ENCODE data around the gene PEBP1. TPM values are rescaled to one million over a fixed set of nuclear protein-coding genes. Genes with fewer than 3 reads are reported as not detected.

Gene PEBP1
- total and polyA plus RNA-seq, 2 of the 4 experiments (the other 2 are of a cell fraction): 129 to 161 TPM

- H3K36me3 ChIP-seq (ENCODE audit: control insufficient read depth, insufficient read depth, low read length): no peaks in the 10 kb centered on the region
- no peak overlapping the region for H3K18ac ChIP-seq (ENCODE audit: low read depth, low read length)
- in situ Hi-C loops (cut with MboI; ENCODE audit: low sequenced_read_pairs): no loop called here
- no peak overlapping the region for H3K9ac ChIP-seq (ENCODE audit: low read depth, low read length)
- no peak overlapping the region for H2AK5ac ChIP-seq (ENCODE audit: low read depth, low read length)
- H3K9me3 ChIP-seq (ENCODE audit: control insufficient read depth, insufficient read depth, low read length): no peaks in the 10 kb centered on the region
- no peak overlapping the region for H3K4me3 ChIP-seq (ENCODE audit: insufficient read depth, low read depth, low read length)
- no peak overlapping the region for H2AK9ac ChIP-seq (replicated peaks; ENCODE audit: low read depth, low read length, poor library complexity)
- H3K4me1 ChIP-seq (ENCODE audit: control insufficient read depth, insufficient read depth, low read length): no peaks in the 10 kb centered on the region
- no peaks in the 10 kb centered on the region for H3K9me1 ChIP-seq (ENCODE audit: insufficient read depth, low read length)
- no peak overlapping the region for H4K8ac ChIP-seq (ENCODE audit: low read depth in 2 of 2, low read length in 2 of 2)
- no TSS peak for BruUV-seq (replicated peaks)
- 0 out of 4 replicates have a peak, but pooled peaks cover 0 to 5% of the 10 kb centered on the region in 2 experiments for H3K79me1 ChIP-seq (ENCODE audit: low read depth in 1 of 2, low read length in 2 of 2)
- no peaks in the 10 kb centered on the region for H4K20me1 ChIP-seq (ENCODE audit: insufficient read depth, low read length)
- DNase-seq (no peak), ATAC-seq (ENCODE audit: low read depth) (no peak)
- POLR2A ChIA-PET (ENCODE audit: unreplicated experiment): interaction anchor here (0.6 kb wide), 1 partner anchor 9 kb away, joined by 9 read pairs; no protein-coding TSS in a partner anchor
- no peak overlapping the region for H2BK5ac ChIP-seq (ENCODE audit: low read depth, low read length, poor library complexity, severe bottlenecking)
- TF ChIP-seq MXI1 (IDR thresholded peaks at IDR 0.05; ENCODE audit: borderline replicate concordance, low read depth, low read length): no peak
- no peak for TF ChIP-seq CEBPB (IDR thresholded peaks at IDR 0.05; ENCODE audit: low read depth, low read length)
- TF ChIP-seq CHD1 (IDR thresholded peaks at IDR 0.05; ENCODE audit: low read depth, low read length): no peak
- TF ChIP-seq USF2 (IDR thresholded peaks at IDR 0.05; ENCODE audit: low read depth, low read length): no peak
- no peak for TF ChIP-seq NFE2L2 (IDR thresholded peaks at IDR 0.05; ENCODE audit: low read depth, low read length)
- no peak for TF ChIP-seq BHLHE40 (IDR thresholded peaks at IDR 0.05; ENCODE audit: low read depth, low read length)
- no peak for TF ChIP-seq RCOR1 (IDR thresholded peaks at IDR 0.05; ENCODE audit: insufficient replicate concordance, low read length)
- no peak overlapping the region for H4K5ac ChIP-seq (ENCODE audit: low read depth, low read length)
- intact Hi-C loops (cut with micrococcal nuclease): no loop called here
- H3K4me2 ChIP-seq (ENCODE audit: low read depth, low read length): no peak overlapping the region
- H2BK20ac ChIP-seq (ENCODE audit: low read depth, low read length): no peak overlapping the region
- H3K27ac ChIP-seq (ENCODE audit: insufficient read depth, low read length): no peak overlapping the region
- no peak overlapping the region for H2BK15ac ChIP-seq (ENCODE audit: low read depth, low read length)
- H3K14ac ChIP-seq (replicated peaks; ENCODE audit: low read depth, low read length): no peak overlapping the region
- H3K4ac ChIP-seq (ENCODE audit: low read depth, low read length): no peak overlapping the region
- no peaks in the 10 kb centered on the region for H3K27me3 ChIP-seq (ENCODE audit: control insufficient read depth, insufficient read depth, low read length)
- H3K23ac ChIP-seq (ENCODE audit: low read depth, low read length): no peak overlapping the region
- no peak overlapping the region for H2AFZ ChIP-seq (replicated peaks; ENCODE audit: low read length, poor library complexity)
- H4K91ac ChIP-seq (ENCODE audit: insufficient read depth, low read depth, low read length): no peak overlapping the region
- H3K56ac ChIP-seq (ENCODE audit: extremely low read depth, insufficient read depth, low read length): no peak overlapping the region
- CTCF ChIA-PET: no interaction called here
- dilution Hi-C loops (cut with HindIII; ENCODE audit: low sequenced_read_pairs, unreplicated experiment): no loop called here
- WGBS, 2 experiments (ENCODE audit: extremely low coverage in 2 of 2, insufficient read length in 1 of 2): no CpG with 5 or more reads among the region's 8 CpGs
- no peak overlapping the region for H2BK120ac ChIP-seq (ENCODE audit: low read depth, low read length)
Measured at GRCh38 chr12:118107694-118108093, 28.2 kb upstream of the PEBP1 start.

Data from IMR-90 (cell line).